GM19043 (cell line): Measurements from ENCODE around the gene RABGEF1.
"Not testable (repeated sequence)": the region's sequence is repeated elsewhere in the genome, so short reads cannot be mapped to it uniquely, and the experiment has no call there.

Source experiments
- ATAC-seq: cut with Tn5 transposase; IDR thresholded peaks from one replicate; pipeline ENCODE4 v1.9.1; 2021; ENCODE audit warnings: low read depth; ENCODE audit not compliant: unreplicated experiment

RABGEF1 gene

DNA sequence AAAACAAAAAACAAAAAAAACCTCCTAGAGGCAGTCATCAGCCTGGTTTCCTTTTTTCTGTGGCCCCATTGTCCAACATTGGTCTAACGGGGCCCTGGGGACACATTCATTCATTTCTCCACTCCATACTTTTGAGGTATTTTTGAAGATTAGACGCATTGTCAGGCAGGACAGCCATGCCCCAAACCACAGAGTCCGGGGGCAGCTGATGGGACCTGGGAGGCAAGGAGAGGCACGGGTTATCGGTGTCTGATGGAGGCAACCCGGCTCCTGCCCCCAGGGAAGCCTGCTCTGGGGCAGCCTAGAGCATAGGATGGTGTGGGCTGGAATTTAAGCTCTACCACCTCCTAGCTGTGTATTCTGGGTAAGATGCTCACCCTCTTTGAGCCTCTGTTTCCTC lies 6.5 kb upstream of the RABGEF1 start:
- no peak for ATAC-seq

- ATAC-seq: no peak
Measured at GRCh38 chr7:66735154-66735553, 5.4 kb upstream of the RABGEF1 start.

DNA sequence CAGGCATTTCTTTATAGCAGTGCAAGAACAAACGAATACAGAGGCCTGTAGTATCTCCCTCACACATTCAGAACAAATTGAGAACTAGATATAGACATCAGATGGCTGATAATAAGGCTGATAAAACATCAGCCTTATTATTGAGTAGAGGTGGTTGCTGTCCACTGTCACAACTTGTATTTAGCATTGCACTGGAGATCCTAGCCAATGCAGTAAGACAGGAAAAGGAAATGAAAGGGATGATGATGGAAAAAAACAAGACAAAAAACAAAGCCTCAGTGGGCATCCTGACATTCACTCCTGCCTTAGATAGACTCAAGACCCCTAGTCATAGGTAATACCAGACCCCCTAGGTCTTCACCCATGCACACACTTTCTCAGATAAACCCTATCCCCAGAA lies 4.7 kb upstream of the RABGEF1 start:
- no peak for ATAC-seq

- no peak for ATAC-seq
Measured at GRCh38 chr7:66736892-66737291, 3.6 kb upstream of the RABGEF1 start.

- ATAC-seq: no peak
Measured at GRCh38 chr7:66737667-66738066, 2.9 kb upstream of the RABGEF1 start.

DNA sequence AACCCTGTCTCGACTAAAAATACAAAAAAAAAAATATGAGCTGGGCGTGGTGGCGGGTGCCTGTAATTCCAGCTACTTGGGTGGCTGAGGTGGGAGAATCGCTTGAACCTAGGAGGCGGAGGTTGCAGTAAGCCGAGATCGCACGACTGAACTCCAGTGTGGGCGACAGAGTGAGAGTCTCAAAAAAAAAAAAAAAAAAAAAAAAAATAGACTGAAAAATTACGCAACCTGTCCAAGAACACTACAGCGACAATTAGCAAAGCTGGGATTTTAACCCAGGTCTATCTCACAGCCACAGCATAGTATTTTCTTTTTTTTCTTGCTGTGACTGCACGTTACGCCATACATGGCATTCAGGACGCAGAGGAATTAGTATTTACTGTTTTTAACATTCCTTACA lies 1.1 kb upstream of the RABGEF1 start:
- ATAC-seq: no peak

- no peak for ATAC-seq
Measured at GRCh38 chr7:66739953-66740301, 606 bp upstream of the RABGEF1 start.

DNA sequence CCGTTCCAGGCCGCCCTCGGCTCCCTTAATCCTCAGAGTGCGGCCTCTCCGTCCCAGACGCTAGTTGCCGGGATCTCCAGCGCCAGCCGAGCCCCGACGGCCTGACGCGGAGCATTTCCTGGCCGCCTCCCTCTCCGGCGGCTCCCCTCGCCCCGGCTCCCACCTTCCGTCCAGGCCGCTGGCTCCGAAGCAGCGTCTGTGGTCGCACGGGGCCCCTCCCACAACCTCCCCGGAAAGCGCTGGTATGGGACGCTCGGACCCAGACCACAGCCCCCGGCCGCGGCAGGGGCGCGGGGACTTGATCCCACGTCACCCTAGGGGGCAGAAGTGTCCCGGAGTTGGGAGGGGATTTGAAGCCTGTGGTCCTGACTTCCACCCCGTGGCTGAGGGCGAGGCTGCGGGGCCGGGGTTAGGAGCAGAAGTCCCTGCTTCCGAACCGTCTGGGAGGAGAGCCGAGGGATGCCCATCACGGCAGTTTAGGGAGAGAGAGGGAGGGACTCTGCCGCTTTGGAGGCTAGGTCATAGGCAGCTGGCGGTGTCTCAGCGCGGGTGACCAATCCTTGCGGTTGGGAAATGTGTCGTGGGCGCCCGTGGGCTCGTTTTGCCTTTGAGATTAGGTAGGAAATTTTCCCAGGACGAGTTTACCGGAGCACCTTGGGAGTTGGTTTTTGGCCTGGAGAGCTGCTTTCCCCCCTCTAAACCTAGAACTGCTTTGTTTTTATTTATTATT lies 612 bp downstream of the RABGEF1 start:
- peak; percentile 35 for ATAC-seq

DNA sequence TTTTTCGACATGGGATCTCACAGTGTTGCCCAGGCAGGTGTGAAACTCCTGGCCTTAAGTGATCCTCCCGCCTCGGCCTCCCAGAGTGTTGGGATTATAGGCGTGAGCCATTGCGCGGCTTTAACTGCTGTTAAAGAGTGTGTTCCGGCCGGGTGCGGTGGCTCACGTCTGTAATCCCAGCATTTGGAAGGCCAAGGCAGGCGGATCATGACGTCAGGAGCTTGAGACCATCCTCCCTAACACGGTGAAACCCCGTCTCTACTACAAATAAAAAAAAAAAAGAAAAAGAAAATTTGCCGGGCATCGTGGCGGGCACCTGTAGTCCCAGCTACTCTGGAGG lies 1.1 kb downstream of the RABGEF1 start:
- ATAC-seq: no peak

DNA sequence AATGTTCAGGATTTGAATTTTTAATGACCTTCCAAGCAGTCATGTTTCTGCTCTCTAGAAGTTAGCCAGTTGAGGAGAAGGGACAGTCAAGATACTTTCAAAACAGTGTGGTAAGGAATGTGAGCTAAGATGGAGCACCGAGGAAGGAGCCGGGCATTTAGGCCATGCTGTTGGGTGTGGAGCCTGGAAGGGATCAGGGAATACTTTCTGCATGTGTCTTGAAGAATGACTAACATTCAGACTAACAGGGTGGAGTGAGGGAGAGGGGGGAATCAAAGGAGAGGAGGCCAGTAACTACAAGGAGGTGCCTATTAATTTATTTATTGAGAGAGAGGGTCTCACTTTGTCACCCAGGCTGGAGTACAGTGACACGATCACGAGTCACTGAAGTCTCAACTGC lies 1.8 kb downstream of the RABGEF1 start:
- not testable (repeated sequence) for ATAC-seq

- no peak for ATAC-seq
Measured at GRCh38 chr7:66743920-66744319, 3.4 kb downstream of the RABGEF1 start.

- ATAC-seq: no peak
Measured at GRCh38 chr7:66747385-66747784, 6.9 kb downstream of the RABGEF1 start.

DNA sequence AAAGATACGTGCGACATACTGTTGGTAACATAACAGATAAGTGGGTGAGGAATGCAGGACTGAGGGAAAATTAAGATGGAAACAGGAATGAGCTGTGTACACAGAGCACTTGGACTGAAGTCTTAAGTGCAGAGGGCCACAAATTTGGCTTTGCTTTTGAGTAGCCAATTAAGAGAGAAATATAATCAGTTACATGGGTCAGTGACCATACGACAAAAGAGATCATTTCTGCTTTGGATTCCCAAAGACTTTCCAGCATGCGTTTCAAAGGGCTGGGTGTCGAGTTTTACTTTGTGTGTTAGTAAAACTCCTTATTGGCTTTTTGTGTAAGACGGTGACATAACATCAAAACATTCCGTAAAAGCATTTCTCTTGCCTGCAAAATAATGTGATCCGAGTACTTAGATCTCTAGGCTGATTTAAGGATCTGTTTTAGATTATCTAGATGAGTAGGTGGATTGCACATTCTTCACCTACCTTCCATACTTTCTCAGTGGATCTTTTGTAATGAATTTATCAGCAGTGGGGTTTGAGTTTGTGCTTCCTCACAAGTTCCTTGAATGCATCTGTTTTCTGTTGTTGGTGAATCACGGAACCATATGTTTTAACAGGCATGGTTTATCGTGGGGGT lies 7.5 kb downstream of the RABGEF1 start:
- ATAC-seq: no peak

- no peak for ATAC-seq
Measured at GRCh38 chr7:66748791-66749190, 8.3 kb downstream of the RABGEF1 start.

DNA sequence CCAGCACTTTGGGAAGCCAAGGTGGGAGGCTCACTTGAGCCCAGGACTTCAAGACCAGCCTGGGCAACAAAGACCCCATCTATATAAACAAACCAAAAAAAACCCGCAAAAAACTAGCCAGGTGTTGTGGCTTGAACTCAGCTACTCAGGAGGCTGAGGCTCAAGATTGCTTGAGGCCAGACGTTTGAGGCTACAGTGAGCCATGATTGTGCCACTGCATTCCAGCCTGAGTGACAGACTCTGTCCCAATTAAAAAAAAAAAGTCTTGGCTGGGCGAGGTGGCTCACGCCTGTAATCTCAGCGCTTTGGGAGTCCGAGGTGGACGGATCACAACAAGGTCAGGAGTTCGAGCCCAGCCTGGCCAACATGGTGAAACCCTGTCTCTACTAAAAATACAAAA lies 11.4 kb downstream of the RABGEF1 start:
- no peak for ATAC-seq

DNA sequence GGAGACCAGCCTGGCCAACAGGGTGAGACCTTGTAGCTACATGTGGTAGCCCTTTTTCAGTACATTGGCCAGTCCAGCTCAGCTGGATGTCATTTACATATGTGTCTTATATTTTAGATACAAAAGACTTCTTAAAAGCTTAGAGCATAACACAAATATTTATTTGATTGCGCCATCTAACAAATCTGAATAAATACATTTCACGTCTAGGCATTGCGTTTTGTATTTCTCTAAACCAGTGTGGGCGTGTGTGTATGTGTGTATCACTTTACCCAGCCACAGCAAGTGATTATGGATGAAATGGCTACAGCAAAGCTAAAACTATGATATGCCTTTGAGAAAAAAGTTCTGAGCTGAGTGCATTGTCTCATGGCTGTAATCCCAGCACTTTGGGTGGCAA lies 14.0 kb downstream of the RABGEF1 start:
- no peak for ATAC-seq

- ATAC-seq: not testable (repeated sequence)
Measured at GRCh38 chr7:66755059-66755458, 14.5 kb downstream of the RABGEF1 start.

GRCh38 chr7:66756227-66756626 lies 15.7 kb downstream of the RABGEF1 start:
- not testable (repeated sequence) for ATAC-seq

DNA sequence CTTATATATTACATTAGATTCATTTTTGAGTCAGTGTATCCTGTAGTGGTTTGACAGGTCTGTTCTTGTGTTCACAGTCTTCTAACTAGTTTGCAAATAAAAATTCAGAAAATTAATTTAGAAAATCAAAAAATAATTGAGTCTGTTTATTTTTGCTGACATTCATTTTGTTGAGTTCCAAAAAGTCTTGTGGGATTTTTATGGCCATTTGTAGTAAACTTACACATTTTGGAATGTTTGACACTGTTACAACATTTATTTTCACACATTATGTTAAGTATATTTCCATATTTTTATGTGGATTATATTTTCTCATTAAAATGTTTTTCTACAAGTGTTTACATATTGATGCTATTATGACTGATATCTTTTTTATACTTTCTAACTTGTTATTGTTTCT lies 16.4 kb downstream of the RABGEF1 start:
- ATAC-seq: no peak

- ATAC-seq: no peak
Measured at GRCh38 chr7:66757939-66758338, 17.4 kb downstream of the RABGEF1 start.

DNA sequence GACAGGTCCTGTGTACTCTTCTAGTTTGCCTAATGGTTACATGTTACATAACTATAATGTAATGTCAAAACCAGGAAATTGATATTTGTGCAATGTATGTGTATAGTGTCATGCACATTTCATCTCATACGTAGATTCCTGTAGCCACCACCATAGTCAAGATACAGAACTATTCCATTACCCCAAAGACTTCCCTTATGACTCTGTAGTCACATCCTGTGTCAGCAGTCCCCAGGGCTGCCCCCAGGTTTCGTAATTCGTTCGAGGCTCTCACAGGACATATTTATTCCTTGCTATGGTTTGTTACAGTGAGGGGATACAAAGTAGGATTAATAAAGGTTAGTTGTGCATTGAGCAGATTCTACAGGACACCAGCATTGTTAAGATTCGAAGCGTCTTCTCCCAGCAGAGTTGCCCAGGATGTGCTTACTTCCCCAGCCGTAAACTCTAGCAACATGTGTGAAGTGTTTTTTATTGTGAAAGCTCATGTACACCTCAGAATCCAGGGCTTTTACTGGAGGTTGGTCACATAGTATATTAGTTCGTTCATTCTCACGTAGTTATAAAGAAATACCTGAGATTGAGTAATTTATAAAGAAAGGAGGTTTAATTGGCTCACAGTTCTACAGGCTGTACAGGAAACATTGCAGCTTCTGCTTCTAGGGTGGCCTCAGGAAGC lies 18.6 kb downstream of the RABGEF1 start:
- no peak for ATAC-seq

DNA sequence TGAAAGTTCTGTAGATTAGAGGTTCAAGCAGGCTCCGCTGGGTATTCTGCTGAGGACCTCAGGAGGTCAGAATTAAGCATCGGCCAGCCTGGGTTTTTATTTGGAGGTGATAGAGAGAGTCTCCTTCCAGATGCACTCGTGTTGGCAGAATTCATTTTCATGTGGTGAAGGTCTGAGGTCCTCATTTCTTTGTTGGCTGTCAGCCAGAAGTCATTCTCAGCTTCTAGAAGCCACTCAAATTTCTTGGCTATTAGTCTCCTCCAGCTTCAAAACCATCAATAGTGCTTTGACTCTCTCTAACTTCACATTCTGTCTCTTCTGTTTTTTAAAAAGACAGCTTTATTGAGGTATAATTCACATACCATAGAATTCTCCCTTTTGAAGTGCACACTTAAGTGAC lies 22.6 kb downstream of the RABGEF1 start:
- ATAC-seq: not testable (repeated sequence)
